Uterus (tissue), 4 donors: ENCODE results near the gene ARAP3. TPM values are rescaled to one million over a fixed set of nuclear protein-coding genes. Genes with fewer than 3 reads are reported as not detected.
A peak's percentile ranks its signal among the peaks of the same experiment; 100 is the strongest.

Source experiments
- DNase-seq, 2 donors: peaks; one replicate each; pipeline ENCODE4 v3.0.0-alpha.2; 2019 to 2020
- H3K27ac ChIP-seq, 2 donors: fragments of 200-600 bp; sonication (generic); 1 replicate in 1 of 2; 2 replicates in 1 of 2; pipeline ENCODE4 v1.5.1; 2016 to 2018
- H3K27me3 ChIP-seq, 2 donors: fragments of 200-600 bp; sonication (generic); one replicate each; pipeline ENCODE4 v1.5.1; 2018 to 2019; ENCODE audit warnings: control low read depth in 1 of 2
- H3K36me3 ChIP-seq, 2 donors: fragments of 200-600 bp; sonication (generic); one replicate each; pipeline ENCODE4 v1.5.1; 2019; ENCODE audit warnings: control low read depth in 1 of 2
- H3K4me1 ChIP-seq, 2 donors: fragments of 200-600 bp; sonication (generic); one replicate each; pipeline ENCODE4 v1.5.1; 2018 to 2019; ENCODE audit warnings: control low read depth in 1 of 2
- H3K4me3 ChIP-seq, 2 donors: fragments of 200-600 bp; sonication (generic); 1 replicate in 1 of 2; 2 replicates in 1 of 2; pipeline ENCODE4 v1.5.1; 2018 to 2019; ENCODE audit warnings: mild to moderate bottlenecking in 1 of 2
- H3K9me3 ChIP-seq, 2 donors: fragments of 200-600 bp; sonication (generic); one replicate each; pipeline ENCODE4 v1.5.1; 2019; ENCODE audit warnings: control low read depth in 1 of 2
- CTCF ChIP-seq, 4 experiments: fragments of 200-600 bp in 2 of 4; fragments of 450-650 bp in 2 of 4; sonication (generic) in 2 of 4; IDR thresholded peaks; one replicate each; pipeline ENCODE4 v1.5.1; 2016 to 2019; ENCODE audit warnings: antibody characterized with exemption in 4 of 4, mild to moderate bottlenecking in 2 of 4, moderate library complexity in 1 of 4
- POLR2A ChIP-seq, 2 donors: fragments of 450-650 bp; IDR thresholded peaks; one replicate each; pipeline ENCODE4 v1.6.1; 2016; ENCODE audit warnings: antibody characterized with exemption in 2 of 2, mild to moderate bottlenecking in 1 of 2, moderate library complexity in 1 of 2
- intact Hi-C: fragments of 100-400 bp; cut with DNase I; formaldehyde crosslinking; loops from one replicate; pipeline ENCODE4 v1.15.1; 2023; ENCODE audit warnings: low total_unique reads
- total RNA-seq, 4 donors: library from RNA; depleted of rRNA in 3 of 4; stranded (reverse); fragments of >200 nt in 3 of 4; gene quantifications; one replicate each; pipeline versions ENCODE4 v1.1.0 to v1.2.4, GENCODE V29; 2014 to 2023
- donor health status: DM: yes; HTN: yes; CAD: no.

The ARAP3 gene
- total RNA-seq, 4 donors from 2014 or later = 4.1 to 39.9 (median 12.5) TPM

- TF ChIP-seq POLR2A (IDR thresholded peaks at IDR 0.05) (no peak), CTCF (IDR thresholded peaks at IDR 0.05) (no peak)
- Histone ChIP-seq H3K4me1 (peaks cover 3 to 4% of the 10 kb centered on the region in 2 donors), H3K9me3 (no peaks in the 10 kb centered on the region), H3K4me3 (no peak overlapping the region), H3K36me3 (no peaks in the 10 kb centered on the region), H3K27me3 (no peaks in the 10 kb centered on the region), H3K27ac (no peak overlapping the region)
- DNase-seq = no peak
- intact Hi-C loops = no loop called here
Measured at GRCh38 chr5:141608557-141608956, 73.5 kb downstream of the ARAP3 start.

- no peak overlapping the region for H3K27ac ChIP-seq
- DNase-seq = no peak
- TF ChIP-seq CTCF (IDR thresholded peaks at IDR 0.05) (no peak), POLR2A (IDR thresholded peaks at IDR 0.05) (no peak)
- H3K4me3 ChIP-seq = no peak overlapping the region
- H3K36me3 ChIP-seq = no peaks in the 10 kb centered on the region
- H3K27me3 ChIP-seq = no peaks in the 10 kb centered on the region
- intact Hi-C loops = no loop called here
- H3K9me3 ChIP-seq = no peaks in the 10 kb centered on the region
- H3K4me1 ChIP-seq = peaks cover under 1 to 3% of the 10 kb centered on the region in 2 donors
Measured at GRCh38 chr5:141608046-141608445, 74.0 kb downstream of the ARAP3 start.

DNA sequence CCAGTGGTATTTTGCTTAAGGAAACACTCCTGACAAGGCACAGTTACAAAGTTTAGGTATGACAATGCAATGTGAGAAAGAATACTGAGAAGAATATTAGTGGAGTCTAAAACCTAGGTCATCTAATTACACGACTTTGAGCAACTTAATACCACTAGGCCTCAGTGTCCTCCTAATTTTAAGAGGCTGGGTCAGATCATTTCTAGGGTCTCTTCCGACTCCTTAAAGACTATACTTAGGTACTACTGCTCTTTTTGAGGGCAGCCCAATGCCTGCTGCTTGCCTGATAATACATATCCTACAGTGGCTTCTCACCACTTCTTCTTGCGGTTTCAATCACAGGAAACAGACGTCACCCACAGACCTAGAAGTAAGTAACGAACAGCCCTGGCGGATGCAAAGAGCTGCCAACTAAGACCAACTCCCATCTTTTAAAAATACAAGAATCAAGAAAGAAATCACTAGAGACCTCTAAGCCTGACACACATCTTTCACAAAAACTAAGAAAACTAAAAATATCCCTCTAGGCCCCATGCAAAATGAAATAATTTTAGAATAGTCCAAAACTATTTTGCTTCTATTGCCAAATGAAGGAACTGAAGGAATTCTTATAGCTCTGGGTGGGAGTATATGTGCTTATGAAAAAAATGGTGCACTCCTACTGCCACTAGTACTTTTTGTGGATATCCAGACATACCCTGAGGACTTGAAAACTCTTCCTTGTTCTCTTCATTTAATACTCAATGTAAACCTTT, 76.3 kb downstream of the ARAP3 start:
- Histone ChIP-seq H3K4me1 (peaks cover 0 to 3% of the 10 kb centered on the region in 2 donors), H3K36me3 (no peaks in the 10 kb centered on the region), H3K27me3 (no peaks in the 10 kb centered on the region), H3K27ac (peak overlapping the region; percentile 50 to 71), H3K4me3 (no peak overlapping the region), H3K9me3 (no peaks in the 10 kb centered on the region)
- no peak for DNase-seq
- TF ChIP-seq CTCF (IDR thresholded peaks at IDR 0.05) (no peak), POLR2A (IDR thresholded peaks at IDR 0.05) (no peak)
- intact Hi-C loops = no loop called here

DNA sequence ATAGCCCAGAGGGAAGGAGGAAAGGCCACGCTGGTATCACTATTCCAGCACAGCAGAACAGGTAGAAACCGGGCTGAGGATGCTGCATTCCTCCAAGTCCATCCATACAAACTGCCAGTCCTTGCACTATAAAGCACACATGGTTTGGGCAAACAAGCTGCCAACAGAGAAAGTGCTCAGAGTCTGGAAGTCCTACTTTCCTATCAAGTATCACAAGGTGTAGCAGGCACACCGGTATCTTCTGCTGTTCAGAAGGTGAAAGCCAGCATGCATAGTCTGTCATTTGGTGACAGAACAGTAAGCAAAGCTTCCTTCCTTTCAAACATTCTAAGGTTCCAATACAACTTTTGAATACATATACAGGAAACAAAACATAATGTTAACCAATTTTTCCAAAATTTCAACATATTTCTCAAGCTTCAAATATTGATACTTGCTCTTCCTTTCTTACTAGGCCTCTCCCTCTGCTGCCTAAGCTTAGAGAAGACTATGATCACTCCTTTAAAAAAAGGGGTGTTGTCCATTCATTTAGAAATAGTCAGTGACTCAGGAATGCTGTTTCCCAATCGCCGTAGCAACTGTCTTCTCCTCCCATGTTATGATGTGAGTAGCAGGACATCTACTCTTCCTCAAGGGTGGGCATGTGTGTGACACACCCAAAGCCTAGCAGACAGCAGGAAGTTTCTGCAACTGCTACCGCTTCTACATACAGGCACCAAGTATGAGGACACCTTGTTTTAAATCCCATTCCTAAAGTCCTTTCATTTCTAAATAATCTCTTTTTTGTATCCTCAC, 77.9 kb downstream of the ARAP3 start:
- Histone ChIP-seq H3K36me3 (no peaks in the 10 kb centered on the region), H3K4me1 (peaks cover 0 to 3% of the 10 kb centered on the region in 2 donors), H3K27me3 (no peaks in the 10 kb centered on the region), H3K27ac (peak overlapping the region; percentile 23 to 71), H3K9me3 (no peaks in the 10 kb centered on the region), H3K4me3 (no peak overlapping the region)
- no peak for TF ChIP-seq CTCF (IDR thresholded peaks at IDR 0.05)
- TF ChIP-seq POLR2A (IDR thresholded peaks at IDR 0.05) = no peak
- peak; percentile 44 to 65 for DNase-seq
- intact Hi-C loops = no loop called here

Other genes with a start within 250 kb of the ARAP3 start
- gene PCDHGC3, start 206.3 kb downstream of the ARAP3 start, total RNA-seq = 100 to 1,000 TPM in 3 of 4 donors, 10 to 100 TPM in 1; 25.9 to 146 (median 123) TPM
- gene PCDHGC4, start 197.2 kb downstream of the ARAP3 start, total RNA-seq = 1 to 10 TPM; 2.9 to 8.0 (median 6.7) TPM
- gene PCDHGC5, start 193.1 kb downstream of the ARAP3 start, total RNA-seq = 1 to 10 TPM in 3 of 4 donors, under 1 TPM in 1; under 0.01 to 7.5 (median 3.4) TPM
- gene DIAPH1, start 63.2 kb downstream of the ARAP3 start, total RNA-seq = 10 to 100 TPM; 27.7 to 69.4 (median 30.2) TPM
- 10 to 100 TPM; 24.8 to 68.0 (median 46.0) TPM for gene HDAC3, start 45.4 kb downstream of the ARAP3 start, total RNA-seq
- 1 to 10 TPM in 1 of 4 donors, under 1 TPM in 1, not detected in 2; 0.35 to 1.7 TPM for gene RELL2, start 45.2 kb downstream of the ARAP3 start, total RNA-seq
- gene FCHSD1, start 30.8 kb downstream of the ARAP3 start, total RNA-seq = 10 to 100 TPM in 2 of 4 donors, 1 to 10 TPM in 2; 2.4 to 27.2 (median 11.3) TPM
- 10 to 100 TPM; 29.2 to 46.7 (median 31.5) TPM for gene PCDH1, start 196.2 kb upstream of the ARAP3 start, total RNA-seq
- gene DELE1, start 241.6 kb upstream of the ARAP3 start, total RNA-seq = 100 to 1,000 TPM in 1 of 4 donors, 10 to 100 TPM in 3; 24.7 to 102 (median 45.8) TPM